ENCODE data around the gene CCN2. TPM values are rescaled to one million over a fixed set of nuclear protein-coding genes. Genes with fewer than 3 reads are reported as not detected.

Gene CCN2
- total RNA-seq, 3 donors from 2014 or later (not counting 1 experiment from before 2014, with no cell fraction given): not detected

GRCh38 chr6:131898718-131899117 lies 52.5 kb downstream of the CCN2 start:
- Histone ChIP-seq H3K9me3 (ENCODE audit: control insufficient read depth, insufficient read depth, low read length) (no peaks in the 10 kb centered on the region), H3K4me3 (ENCODE audit: low read length) (no peak overlapping the region), H3K27ac (ENCODE audit: low read length) (no peak overlapping the region), H3K4me1 (ENCODE audit: control insufficient read depth, insufficient read depth, low read length) (no peaks in the 10 kb centered on the region), H3K27me3 (ENCODE audit: control insufficient read depth, insufficient read depth, low read length) (no peaks in the 10 kb centered on the region), H3K36me3 (ENCODE audit: control insufficient read depth, insufficient read depth, low read length) (no peaks in the 10 kb centered on the region)
- Mint-ChIP-seq H3K4me3 (no peak overlapping the region), H3K36me3 (no peaks in the 10 kb centered on the region), H3K9me3 (no peaks in the 10 kb centered on the region), H3K27me3 (ENCODE audit: low read depth in 2 of 2) (peaks cover 6 to 33% of the 10 kb centered on the region in 2 donors), H3K4me1 (no peaks in the 10 kb centered on the region), H3K27ac (no peak overlapping the region)
- no peak for ATAC-seq
- intact Hi-C loops (cut with micrococcal nuclease): no loop called here
- DNase-seq: no peak
- TF ChIP-seq CTCF (IDR thresholded peaks at IDR 0.05): no peak
- WGBS (ENCODE audit: insufficient coverage): no CpG with 5 or more reads among the region's 1 CpG

Other genes starting within 250 kb of the CCN2 start
- under 1 TPM in 1 of 3 donors, not detected in 2; 0.33 TPM for gene OR2A4, start 250.0 kb downstream of the CCN2 start, total RNA-seq
- gene CTAGE9, start 240.4 kb downstream of the CCN2 start, total RNA-seq: under 1 TPM in 1 of 3 donors, not detected in 2; 0.21 TPM
- under 1 TPM; 0.45 to 0.85 (median 0.83) TPM for gene ENPP1, start 143.4 kb downstream of the CCN2 start, total RNA-seq

Measured in natural killer cell (primary cell).